Mesodermal cell (in vitro differentiated cells): ENCODE data around the gene UBTF. TPM values are rescaled to one million over a fixed set of nuclear protein-coding genes. Genes with fewer than 3 reads are reported as not detected.

Experiments
- H3K27ac ChIP-seq: 2 replicates; pipeline ENCODE4 v1.7.0; 2013; ENCODE audit warnings: mild to moderate bottlenecking, low read depth, low read length, moderate library complexity; ENCODE audit not compliant: severe bottlenecking
- H3K36me3 ChIP-seq: 2 replicates; pipeline ENCODE4 v1.7.1; 2013; ENCODE audit warnings: mild to moderate bottlenecking, low read length, moderate library complexity; ENCODE audit not compliant: control insufficient read depth, insufficient read depth
- H3K4me1 ChIP-seq: one replicate; pipeline ENCODE4 v1.7.1; 2013; ENCODE audit warnings: mild to moderate bottlenecking, low read length; ENCODE audit not compliant: insufficient read depth, control insufficient read depth, poor library complexity, severe bottlenecking
- H3K4me3 ChIP-seq: 2 replicates; pipeline ENCODE4 v1.7.0; 2013; ENCODE audit warnings: low read length, control low read depth, mild to moderate bottlenecking; ENCODE audit not compliant: insufficient read depth, poor library complexity, severe bottlenecking; ENCODE audit errors: extremely low read depth
- H3K9me3 ChIP-seq: 2 replicates; pipeline ENCODE4 v1.7.1; 2013; ENCODE audit warnings: mild to moderate bottlenecking, low read length, moderate library complexity; ENCODE audit not compliant: control insufficient read depth
- WGBS, 2 experiments: methylation state at CpG; one replicate each; pipeline ENCODE4 v1.1.5; 2013; ENCODE audit warnings: missing lambda C conversion rate in 2 of 2; ENCODE audit not compliant: insufficient coverage in 2 of 2; 5-methylcytosine and 5-hydroxymethylcytosine counted together
- polyA plus RNA-seq, 2 experiments: library from polyadenylated mRNA; stranded (reverse); fragments of 50-300 nt; gene quantifications; one replicate each; pipeline ENCODE4 v1.2.3, GENCODE V29; 2013

UBTF gene
- polyA plus RNA-seq (2013, experiment 1 of 2), result 40.7 TPM
- polyA plus RNA-seq (2013, experiment 2 of 2), result 41.7 TPM

GRCh38 chr17:44219616-44220212 lies at the start of gene UBTF:
UBTF (minus strand) TSS chr17:44219675; CDS start chr17:44218229, 1,446 bp downstream.
- H3K27ac ChIP-seq, result peak within 1 kb of the TSS; percentile 86
- peak within 1 kb of the TSS; percentile 72 for H3K4me3 ChIP-seq
- H3K36me3 ChIP-seq, result peaks cover 28% of the 10 kb centered on the region
- peaks cover 8% of the 10 kb centered on the region for H3K4me1 ChIP-seq
- no peaks in the 10 kb centered on the region for H3K9me3 ChIP-seq
- WGBS, 2 experiments, result 0% methylated on average over 5 to 33 of the region's 76 CpGs

- no peaks in the 10 kb centered on the region for H3K4me1 ChIP-seq
- H3K9me3 ChIP-seq, result no peaks in the 10 kb centered on the region
- H3K27ac ChIP-seq, result no peak overlapping the region
- no peak overlapping the region for H3K4me3 ChIP-seq
- WGBS, 2 experiments, result 87 to 100% methylated on average over 4 to 6 of the region's 11 CpGs
- H3K36me3 ChIP-seq, result no peaks in the 10 kb centered on the region
Measured at GRCh38 chr17:44268709-44269534, 49.4 kb upstream of the UBTF start.

GRCh38 chr17:44267818-44268490 lies 48.5 kb upstream of the UBTF start, which contains the start of gene SLC4A1:
SLC4A1 (minus strand) TSS chr17:44268135; CDS start chr17:44262866, 5,269 bp downstream.
- no peaks in the 10 kb centered on the region for H3K4me1 ChIP-seq
- 82 to 85% methylated on average over 3 to 10 of the region's 14 CpGs for WGBS, 2 experiments
- H3K36me3 ChIP-seq, result no peaks in the 10 kb centered on the region
- no peaks in the 10 kb centered on the region for H3K9me3 ChIP-seq
- H3K4me3 ChIP-seq, result no peak within 1 kb of the TSS
- H3K27ac ChIP-seq, result no peak within 1 kb of the TSS

GRCh38 chr17:44267165-44267455 lies 47.6 kb upstream of the UBTF start:
- Histone ChIP-seq H3K4me3 (no peak overlapping the region), H3K9me3 (no peaks in the 10 kb centered on the region), H3K36me3 (no peaks in the 10 kb centered on the region), H3K27ac (no peak overlapping the region), H3K4me1 (no peaks in the 10 kb centered on the region)
- 98 to 100% methylated on average over 1 to 5 of the region's 5 CpGs for WGBS, 2 experiments

- H3K9me3 ChIP-seq, result no peaks in the 10 kb centered on the region
- no peak overlapping the region for H3K4me3 ChIP-seq
- H3K27ac ChIP-seq, result no peak overlapping the region
- 92 to 93% methylated on average over 8 of the region's 9 CpGs for WGBS, 2 experiments
- no peaks in the 10 kb centered on the region for H3K36me3 ChIP-seq
- H3K4me1 ChIP-seq, result no peaks in the 10 kb centered on the region
Measured at GRCh38 chr17:44266402-44267164, 47.1 kb upstream of the UBTF start.

- H3K36me3 ChIP-seq, result no peaks in the 10 kb centered on the region
- WGBS, 2 experiments, result 89 to 91% methylated on average over 7 of the region's 7 CpGs
- no peak overlapping the region for H3K4me3 ChIP-seq
- no peaks in the 10 kb centered on the region for H3K4me1 ChIP-seq
- no peak overlapping the region for H3K27ac ChIP-seq
- H3K9me3 ChIP-seq, result no peaks in the 10 kb centered on the region
Measured at GRCh38 chr17:44263345-44263902, 43.9 kb upstream of the UBTF start.

GRCh38 chr17:44262654-44263225 lies 43.3 kb upstream of the UBTF start:
- no peak overlapping the region for H3K27ac ChIP-seq
- no peaks in the 10 kb centered on the region for H3K9me3 ChIP-seq
- WGBS, 2 experiments, result 72 to 74% methylated on average over 9 to 10 of the region's 11 CpGs
- no peaks in the 10 kb centered on the region for H3K36me3 ChIP-seq
- no peak overlapping the region for H3K4me3 ChIP-seq
- H3K4me1 ChIP-seq, result no peaks in the 10 kb centered on the region

- no peaks in the 10 kb centered on the region for H3K36me3 ChIP-seq
- 87 to 95% methylated on average over 3 to 5 of the region's 6 CpGs for WGBS, 2 experiments
- H3K27ac ChIP-seq, result no peak overlapping the region
Measured at GRCh38 chr17:44260296-44260695, 40.8 kb upstream of the UBTF start.

GRCh38 chr17:44258811-44259351 lies 39.4 kb upstream of the UBTF start:
- Histone ChIP-seq H3K9me3 (no peaks in the 10 kb centered on the region), H3K4me3 (no peak overlapping the region), H3K27ac (no peak overlapping the region), H3K4me1 (no peaks in the 10 kb centered on the region), H3K36me3 (no peaks in the 10 kb centered on the region)
- WGBS, 2 experiments, result 88 to 93% methylated on average over 10 to 16 of the region's 17 CpGs

More at GRCh38 chr17:44260296-44260695, 40.8 kb upstream of the UBTF start:
- no peak overlapping the region for H3K4me3 ChIP-seq
- no peaks in the 10 kb centered on the region for H3K9me3 ChIP-seq
- no peaks in the 10 kb centered on the region for H3K4me1 ChIP-seq
